DMS79 (cell line): ENCODE results near the gene HDAC4.

Source experiments
- DNase-seq: peaks from one replicate; lab custom pipeline; 2025; lab: John Stamatoyannopoulos, UW

HDAC4 gene

DNA sequence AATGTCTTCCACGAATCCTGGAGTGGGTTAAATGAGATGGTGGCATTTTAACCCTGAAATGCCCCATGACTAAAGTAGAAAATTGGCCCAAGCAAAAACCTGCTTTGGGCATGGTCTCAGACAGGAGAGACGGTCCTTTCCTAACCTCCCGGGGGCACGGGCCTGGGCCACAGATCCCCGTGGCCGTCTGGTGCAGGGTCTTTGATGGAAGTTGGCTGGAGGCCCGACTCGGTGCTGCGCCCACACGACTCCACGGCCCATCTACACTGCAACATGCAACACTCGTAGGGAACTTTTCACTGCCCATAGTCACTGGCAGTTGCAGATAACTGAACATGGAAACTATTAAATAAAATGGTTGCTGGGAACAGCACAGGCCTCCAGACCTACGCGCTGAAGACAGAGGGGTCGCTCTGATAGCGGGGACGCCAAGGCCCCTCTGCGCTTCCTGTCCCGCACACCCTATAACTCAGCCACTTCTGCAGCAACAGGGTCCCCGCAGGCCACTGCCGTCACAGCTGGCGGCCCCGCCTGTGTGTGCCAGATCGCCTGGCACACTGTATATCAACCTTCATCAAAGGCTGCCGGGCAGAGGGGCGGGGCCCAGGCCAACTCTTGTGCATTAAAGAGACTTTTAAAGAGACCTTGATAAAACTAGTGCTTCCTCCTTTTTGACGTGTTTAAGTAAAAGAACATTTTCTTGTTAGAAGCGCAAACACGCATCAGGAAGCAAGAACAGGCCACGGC is 338.8 kb downstream of the HDAC4 start:
- no peak for DNase-seq

DNA sequence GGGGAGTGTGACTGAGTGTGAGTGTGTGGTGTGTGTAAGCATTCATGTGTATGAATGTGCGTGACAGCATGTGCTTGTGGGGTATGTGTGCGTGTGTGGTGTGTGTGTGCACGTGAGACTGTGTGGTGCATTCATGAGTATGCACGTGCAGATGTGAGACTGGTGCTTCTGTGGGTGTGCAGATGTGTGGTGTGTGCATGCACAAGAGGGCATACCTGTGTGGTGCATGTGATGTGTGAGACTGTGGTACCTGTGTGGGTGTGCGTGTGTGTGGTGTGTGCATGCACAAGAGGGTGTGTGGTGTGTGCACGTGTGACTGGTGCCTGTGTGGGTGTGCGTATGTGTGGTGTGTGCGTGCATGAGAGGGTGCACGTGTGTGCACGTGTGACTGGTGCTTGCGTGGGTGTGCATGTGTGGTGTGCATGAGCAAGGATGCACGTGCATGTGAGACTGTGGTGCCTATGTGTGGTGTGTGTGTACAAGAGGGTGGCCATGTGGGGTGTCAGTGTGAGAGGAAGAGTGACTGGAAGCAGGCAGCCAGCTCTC is 339.6 kb downstream of the HDAC4 start:
- no peak for DNase-seq

DNA sequence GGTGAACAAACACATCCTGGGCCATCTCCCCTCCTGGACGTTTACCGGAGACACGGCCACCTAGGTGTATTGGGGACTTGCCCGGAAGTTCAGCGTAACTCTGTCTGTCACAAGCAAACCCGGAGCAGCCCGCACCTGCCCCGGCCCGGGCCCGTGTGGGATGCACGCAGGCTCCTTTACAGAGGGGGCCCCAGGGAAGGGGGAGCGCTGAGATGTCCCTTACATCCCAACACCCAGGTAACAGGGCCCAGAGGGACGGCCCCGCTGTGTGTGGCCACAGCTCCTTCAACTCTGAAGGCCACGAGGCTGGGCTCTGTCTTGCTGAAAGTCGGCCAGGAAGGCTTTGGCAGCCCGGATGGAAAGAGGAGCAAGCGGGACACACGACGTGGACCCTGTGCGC is 340.1 kb downstream of the HDAC4 start:
- DNase-seq: no peak

DNA sequence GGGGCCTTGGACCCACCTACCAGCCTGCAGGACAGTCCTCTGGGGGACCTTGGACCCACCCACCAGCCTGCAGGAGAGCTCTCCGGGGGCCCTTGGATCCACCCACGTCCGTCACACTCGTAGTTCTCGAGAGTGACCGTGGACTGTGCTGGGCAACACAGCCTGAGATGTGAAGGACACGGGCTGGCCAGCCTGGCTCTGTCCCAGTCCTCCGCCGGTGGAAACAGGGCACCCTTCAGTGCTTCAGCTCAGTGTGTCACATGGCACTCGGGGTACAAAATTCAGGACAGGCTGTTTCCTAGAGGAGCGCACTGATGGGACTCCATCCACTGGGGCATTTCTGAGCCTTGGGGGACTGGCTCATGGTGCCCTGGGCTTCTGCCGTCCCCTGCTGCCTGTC is 341.0 kb downstream of the HDAC4 start:
- DNase-seq: no peak

DNA sequence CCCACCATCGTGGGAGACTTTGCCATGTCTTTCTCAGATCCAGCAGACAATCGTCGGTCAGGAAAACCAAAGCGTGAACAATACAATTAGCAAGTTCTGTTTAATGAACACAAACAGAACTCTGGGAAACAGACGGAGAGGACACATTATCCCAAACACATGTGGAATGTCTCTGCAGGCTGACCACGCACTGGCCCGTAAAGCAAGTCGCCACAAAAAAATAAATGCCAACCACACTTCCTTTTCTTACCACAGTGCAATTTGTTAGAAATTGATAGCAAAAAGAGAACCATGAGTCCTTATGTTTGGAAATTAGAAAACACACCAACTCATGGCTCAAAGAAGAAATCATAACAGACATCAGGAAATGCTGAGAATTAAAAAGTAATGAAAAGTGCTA is 342.1 kb downstream of the HDAC4 start:
- no peak for DNase-seq

DNA sequence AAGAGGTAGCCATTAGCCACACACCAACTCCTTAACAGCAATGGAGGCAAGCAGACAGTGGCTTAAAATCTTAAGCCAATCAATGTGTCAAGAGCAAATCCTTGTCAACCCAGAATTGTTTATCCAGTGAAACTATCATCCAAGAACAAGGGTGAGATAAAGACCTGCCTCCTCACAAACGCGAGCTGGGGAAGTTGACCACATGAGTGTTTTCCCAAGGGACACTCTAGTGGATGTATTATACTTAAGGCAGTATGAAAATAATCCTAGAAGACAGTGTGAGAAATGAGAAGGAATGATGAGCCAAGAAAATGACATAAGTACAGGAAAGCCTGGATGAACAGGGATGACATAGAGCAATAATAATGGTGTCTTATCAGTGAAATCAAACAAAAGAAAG is 343.3 kb downstream of the HDAC4 start:
- DNase-seq: no peak

DNA sequence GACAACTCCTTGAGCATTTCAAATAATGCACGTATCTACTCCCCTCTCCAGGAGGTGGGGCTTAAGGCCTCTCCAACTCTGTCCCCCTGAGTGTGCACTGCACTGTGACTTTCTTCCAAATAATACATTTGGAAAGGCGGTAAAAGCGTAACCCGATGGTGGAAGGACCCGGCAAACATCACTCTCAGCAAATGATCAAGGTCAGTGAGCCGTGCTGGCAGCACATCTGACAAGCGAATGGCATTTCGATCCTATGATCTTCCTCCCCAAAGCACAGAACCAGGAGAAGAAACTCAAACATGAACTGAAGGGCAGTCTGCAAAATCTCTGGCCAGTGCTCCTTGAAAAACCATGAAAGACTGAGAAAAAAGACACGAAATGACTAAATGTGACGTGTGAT is 344.2 kb downstream of the HDAC4 start:
- no peak for DNase-seq

DNA sequence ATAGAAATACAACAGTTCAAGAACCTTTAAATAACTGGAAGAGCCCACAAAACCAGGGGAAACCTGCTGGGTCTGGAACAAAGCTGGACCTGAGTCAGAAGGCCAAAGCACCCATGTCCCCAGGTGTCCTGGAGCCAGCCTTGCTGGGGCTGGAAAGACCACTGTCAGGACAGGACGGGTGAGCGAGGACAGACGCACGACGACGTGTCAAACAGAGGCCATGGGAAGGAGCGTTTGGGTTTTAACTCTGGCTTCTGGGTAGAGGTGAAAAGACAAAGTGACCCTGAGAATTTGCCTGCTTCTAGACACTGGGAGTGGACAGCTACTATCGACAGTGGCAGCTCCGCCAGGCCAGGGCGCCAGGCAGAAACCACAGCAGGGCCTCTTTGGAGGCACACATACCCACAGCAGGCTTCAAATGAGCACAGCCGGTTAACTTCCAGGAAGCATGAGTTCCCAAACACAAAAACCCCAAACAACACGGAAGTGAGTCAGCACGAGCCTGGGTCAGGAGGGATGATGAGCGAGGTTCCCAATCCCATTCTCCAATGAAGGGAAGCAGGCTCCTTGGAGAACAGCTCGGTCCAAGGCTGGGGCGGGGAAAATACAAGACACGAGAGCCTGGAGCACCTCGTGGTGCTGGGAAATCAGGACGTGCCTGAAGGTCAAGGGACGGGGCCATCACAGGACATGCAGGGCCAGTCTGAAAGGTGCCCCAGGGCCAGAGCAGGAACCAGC is 344.9 kb downstream of the HDAC4 start:
- no peak for DNase-seq

DNA sequence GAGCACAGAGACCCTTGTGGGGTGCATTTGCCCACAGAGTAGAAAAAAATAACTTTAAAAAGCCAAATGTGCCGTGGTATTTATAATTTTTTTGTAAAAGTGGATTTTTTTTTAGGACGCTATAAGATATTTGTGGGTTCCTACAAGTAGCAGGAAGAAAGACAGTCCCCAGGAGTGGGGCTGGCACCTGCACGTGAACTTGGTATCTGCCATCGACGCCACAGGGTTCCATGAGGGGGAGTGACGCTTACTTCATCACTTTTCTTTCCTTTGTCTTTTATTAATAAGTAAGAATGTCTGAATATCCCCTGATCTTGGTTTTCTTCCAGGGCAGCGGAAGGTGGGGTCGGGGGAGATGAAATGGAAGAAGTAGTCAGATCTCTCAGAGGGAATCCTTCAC is 345.9 kb downstream of the HDAC4 start:
- no peak for DNase-seq

DNA sequence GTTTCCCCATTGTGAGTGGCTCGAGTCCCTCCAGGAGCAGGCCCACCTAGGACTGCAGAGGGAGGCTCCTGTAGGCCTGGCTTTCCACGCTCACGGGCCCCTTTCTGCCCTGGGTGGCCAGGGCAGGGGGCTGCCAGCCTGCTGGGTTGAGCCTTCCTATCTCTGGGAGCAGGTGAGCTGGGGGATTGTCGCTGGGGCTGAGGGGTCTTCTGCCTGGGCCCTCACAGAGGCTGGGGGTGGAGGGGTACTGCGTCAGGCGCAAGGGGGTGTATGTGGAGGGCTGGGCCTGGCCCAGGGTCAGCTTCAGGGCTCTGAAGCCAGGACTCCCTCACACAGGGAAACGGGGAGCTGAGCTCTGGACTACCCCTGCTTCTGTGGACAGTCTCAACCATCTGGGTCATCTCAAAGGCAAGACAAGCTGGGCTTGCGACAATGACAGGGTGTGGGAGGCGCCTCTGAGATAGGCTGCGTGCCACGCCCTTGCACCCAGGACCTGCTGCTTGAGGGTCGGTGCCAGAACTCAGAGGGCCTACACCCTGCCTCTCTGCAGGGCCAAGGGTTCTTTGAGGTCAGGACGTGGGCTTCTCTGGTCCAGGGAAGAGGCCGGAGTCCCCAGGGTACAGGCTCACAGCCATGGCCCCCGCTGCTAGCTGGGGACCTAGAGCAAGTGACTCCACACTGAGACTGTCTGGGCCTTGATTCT is 346.9 kb downstream of the HDAC4 start:
- DNase-seq: no peak

DNA sequence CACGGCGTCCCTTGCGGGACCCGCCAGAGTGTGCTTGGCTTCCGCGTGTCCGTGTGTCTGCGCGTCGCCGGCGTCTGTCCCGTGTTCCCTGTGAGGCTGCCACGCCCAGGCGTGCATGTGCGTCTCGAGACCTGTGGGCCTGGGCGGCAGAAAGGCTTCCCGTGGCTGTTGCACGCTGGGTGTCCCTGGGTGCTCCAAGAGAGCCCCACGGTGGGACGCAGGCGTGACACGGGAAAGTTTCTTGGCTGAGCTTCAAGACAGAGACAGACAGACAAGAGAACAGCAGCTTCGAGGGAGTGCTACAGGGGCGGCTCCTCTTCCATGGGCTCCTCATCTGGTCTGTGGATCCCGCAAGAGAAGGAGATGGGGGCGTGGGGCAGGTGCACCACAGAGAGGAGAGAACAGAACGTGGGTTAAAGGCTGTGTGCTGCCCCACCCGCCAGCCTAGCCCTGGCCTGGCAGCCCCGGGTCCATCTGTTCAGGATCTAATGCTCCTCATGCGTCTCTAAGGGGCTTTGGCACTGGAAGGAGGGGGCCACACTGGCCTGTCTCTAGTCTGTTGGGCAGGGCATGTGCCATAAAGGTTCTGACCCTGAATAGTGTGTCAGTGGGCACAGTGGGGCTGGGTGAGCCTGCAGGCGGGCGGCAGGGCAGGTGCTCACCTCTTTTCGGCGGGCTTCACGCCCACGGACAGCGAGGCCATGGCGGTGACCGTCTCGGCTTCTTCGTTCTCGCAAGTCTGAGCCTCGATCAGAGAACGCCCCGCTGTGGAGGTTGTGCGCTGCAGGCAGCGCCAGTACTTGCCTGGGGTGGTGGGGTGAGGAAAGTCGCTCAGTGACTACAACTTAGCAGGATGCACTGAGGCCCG is 347.8 kb downstream of the HDAC4 start:
- DNase-seq: no peak

DNA sequence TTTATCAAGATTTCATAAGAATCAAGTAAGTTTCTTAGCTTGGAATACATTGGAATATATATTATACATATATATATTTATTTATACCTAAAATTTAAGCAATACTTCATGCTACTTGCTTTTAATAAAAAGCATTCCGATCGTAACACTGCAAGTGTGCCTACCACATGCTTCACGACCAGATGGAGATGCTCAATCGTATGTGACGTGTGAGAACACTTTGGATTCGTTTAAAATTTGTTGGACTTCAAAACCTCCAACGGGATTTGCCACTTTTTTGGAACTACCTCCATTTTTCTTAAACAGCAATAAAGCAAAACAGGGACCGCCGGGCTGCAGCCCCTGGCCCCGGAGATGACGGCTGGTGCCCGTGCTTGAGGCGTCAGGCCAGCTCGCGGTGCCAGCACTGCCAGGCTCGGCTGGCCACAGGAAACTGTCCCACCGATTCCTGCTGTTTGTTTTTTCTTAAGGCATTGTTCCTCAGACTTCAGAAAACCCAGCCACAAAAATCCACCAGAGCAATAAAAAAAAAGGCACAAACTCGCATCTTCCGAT is 348.9 kb downstream of the HDAC4 start:
- DNase-seq: no peak

DNA sequence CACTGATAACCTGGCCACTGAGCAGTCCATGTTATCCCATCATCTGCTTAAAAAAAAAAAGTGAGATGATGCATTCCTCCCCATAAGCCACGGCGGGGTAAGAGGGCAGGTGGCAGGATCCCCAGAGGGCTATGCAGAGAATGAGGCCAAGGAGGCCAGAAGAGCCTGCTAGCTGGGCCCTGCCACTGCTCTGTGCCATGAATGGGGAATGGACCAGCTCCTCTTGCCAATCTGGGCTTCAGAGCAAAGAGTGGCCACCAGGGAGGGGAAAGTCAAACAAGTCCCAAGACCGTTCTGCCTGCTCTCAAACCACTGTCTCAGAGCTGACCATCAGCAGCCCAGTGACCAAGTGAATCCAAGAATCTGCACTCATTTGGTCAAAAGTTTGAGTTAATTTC is 350.6 kb downstream of the HDAC4 start:
- no peak for DNase-seq

DNA sequence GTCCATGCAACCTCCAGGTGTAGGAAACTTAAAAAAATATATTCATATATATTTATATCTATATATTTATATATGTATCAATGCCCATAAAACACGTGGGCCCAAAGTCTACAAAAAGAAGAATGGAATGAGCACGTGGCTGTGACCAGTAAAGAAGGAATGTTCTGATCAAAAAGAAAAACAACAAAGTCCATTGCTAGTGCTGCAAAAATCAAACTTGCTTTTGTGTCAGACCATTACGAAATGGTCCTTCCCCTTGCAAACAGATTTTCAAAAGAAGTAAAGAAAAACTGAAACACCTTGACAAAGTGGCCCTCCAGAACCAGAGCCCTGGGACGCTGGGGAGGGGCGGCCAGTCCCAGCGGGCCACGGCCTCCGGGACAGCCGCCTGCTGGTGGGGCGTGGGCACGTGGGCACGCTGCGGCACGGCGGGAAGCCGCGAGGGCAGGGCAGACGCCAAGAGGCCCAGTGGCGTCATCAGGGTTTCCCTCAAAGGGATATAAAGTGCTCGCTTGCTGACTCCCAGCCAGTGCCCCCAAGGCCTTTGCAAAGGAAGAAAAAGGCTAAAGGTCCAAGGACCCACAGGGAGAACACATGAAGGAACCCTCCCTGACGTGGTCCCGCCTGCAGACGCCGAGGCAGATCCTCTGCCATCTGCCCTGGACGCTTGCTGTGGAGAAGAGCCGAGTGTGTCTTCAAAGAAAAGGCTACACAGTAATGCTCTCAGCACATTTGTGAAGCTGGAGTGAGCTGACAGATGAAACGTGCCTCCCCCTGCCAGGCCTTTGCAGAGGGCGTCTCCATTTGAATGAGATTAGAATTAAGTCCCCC is 351.2 kb downstream of the HDAC4 start:
- no peak for DNase-seq

DNA sequence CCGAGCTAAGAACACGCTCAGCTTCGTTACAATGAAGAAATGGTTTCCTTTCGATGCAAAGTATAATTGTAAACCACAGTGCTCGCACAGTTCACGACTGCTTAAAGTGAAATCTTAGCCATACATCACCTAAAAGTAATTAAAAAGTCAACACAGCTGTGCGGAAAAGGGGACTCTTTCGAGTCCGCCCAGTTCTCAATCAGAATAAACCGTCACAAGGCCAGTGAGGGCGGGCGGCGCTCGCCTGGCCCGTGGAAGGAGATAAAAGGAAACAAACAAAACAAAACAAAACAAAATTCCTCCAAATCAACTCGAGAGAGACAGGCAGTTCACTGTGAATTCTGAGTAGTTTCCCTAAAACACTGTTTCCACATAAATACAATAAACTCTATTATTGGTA is 352.1 kb downstream of the HDAC4 start:
- no peak for DNase-seq

DNA sequence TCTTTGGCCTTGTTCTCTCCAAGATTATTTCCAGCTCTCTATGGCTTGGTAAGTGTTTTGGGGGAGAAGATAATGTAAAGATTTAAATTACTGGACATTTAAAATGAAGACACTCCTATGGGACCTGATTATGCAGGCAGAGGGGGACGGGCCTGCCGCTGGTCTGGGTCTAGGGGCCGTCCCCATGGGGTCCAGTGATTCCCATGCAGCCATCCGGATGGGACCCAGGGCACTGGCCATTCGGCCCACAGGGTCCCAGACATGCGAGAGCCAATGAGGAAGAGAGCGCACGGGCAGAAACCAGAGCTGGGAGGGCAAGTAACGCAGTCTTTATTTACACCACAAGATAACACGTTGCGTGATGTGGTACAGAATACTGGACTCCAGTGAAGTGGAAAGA is 353.0 kb downstream of the HDAC4 start:
- no peak for DNase-seq

DNA sequence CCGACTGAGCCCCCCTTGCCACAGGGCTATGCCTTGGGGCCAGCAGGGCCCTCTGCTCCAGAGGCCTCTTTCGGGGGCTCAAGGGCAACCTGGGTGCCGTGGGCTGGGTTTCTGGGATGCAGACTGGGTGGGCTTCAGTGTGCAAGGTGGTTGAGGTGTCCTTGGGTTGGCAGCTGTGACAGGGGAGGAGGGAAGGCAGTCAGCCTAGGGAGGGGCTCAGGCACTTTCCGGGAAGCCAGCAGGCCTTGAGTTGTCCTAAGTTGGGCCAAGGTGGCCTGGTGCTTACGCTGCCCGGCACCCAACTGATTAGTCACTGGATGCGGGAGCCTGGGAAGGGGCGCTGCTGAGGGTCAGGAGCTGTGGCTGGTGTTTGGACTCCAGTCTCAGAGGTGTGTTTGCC is 353.4 kb downstream of the HDAC4 start:
- DNase-seq: no peak

DNA sequence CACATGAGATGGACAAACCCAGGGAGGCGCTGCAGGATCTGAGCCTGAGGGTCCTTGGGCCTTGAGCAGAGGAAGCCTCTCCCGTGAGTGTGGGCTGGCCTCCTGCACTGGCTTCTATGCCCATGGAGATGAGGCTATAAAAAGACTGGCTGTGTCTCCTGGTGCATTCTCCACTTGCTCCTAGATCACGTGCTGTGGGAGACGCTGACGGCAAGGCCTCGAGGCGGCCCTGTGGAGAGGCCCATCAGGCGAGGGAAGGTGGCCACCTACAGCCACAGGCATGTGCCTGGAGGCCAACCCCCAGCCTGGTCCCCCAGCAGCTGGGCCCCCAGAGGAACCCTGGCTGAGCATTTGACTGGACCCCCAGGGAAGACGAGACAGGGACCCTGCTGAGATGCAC is 354.0 kb downstream of the HDAC4 start:
- DNase-seq: no peak

DNA sequence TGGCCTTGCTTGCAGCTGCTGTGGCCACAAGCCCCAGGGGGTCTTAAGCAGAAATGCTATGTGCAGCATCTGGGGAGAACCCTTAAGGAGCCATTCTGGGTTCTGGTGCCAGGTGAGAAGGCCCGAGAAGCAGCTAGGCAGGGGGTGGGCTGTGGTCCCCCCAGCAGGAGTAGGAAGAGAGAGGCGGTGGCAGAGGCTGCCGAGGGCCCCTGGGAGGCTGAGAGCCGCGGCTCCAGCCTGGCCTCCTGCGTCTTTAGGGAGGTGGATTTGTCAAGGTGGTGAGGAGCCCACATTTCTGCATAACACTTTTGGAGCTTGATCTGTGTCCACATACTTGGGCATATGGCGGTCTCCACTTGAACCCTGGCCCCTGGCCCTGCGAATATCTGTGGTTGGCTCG is 356.5 kb downstream of the HDAC4 start:
- no peak for DNase-seq

DNA sequence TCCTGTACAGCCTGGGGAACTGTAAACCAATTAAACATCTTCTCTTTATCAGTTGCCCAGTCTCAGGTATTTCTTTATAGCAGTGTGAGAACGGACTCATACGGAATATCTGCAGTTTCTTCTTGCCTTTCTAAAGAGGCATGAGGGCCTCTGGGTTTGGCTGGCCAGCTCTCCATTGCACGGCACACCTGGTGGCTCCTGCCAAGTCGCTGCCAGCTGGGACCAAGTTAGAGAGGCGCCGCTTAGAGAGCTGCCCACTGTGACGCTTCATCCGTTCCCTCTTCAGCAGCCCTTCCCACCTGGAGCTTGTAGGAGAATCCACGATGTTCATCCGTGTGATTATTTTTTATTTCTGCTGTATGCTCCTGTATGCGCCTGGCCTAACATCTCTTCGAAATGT is 357.5 kb downstream of the HDAC4 start:
- no peak for DNase-seq
